ENCODE results near the gene ETV4. TPM values are rescaled to one million over a fixed set of nuclear protein-coding genes. Genes with fewer than 3 reads are reported as not detected.
A peak's percentile ranks its signal among the peaks of the same experiment; 100 is the strongest.

Gene ETV4
- total and polyA plus RNA-seq, 2 of the 13 experiments (the other 11 are each of a cell fraction or from before 2014, with no cell fraction given), result 128 to 330 TPM

GRCh38 chr17:43559161-43559816 is 13.1 kb upstream of the ETV4 start (continued):
- TF ChIP-seq ZHX1 (CRISPR knock-in tag; IDR thresholded peaks at IDR 0.05; ENCODE audit: low read depth), result no peak
- TF ChIP-seq SPEN (CRISPR knock-in tag; IDR thresholded peaks at IDR 0.05; ENCODE audit: low read depth), result 0 out of 2 replicates have a peak, but pooled peaks have one; percentile 14
- no peak for TF ChIP-seq ZNF773 (CRISPR knock-in tag; IDR thresholded peaks at IDR 0.05; ENCODE audit: borderline replicate concordance)
- no peak for TF ChIP-seq ZNF639 (CRISPR knock-in tag; conservative IDR thresholded peaks at IDR 0.05)
- TF ChIP-seq POLR2AphosphoS5 (IDR thresholded peaks at IDR 0.05; ENCODE audit: low read depth, low read length), result peak; percentile 29; the same call in 1 of the 2 replicates
- 0 out of 2 replicates have a peak, but pooled peaks have one; percentile 31 for TF ChIP-seq NFKB2 (CRISPR knock-in tag; IDR thresholded peaks at IDR 0.05; ENCODE audit: borderline replicate concordance)
- no peak for TF ChIP-seq RAD51 (IDR thresholded peaks at IDR 0.05; ENCODE audit: borderline replicate concordance)
- TF ChIP-seq LRRFIP1 (CRISPR knock-in tag; conservative IDR thresholded peaks at IDR 0.05), result no peak
- no peak for TF ChIP-seq MAFG (CRISPR knock-in tag; IDR thresholded peaks at IDR 0.05)
- peak; percentile 6; the same call in 1 of the 2 replicates for TF ChIP-seq ZBTB33 (CRISPR knock-in tag; IDR thresholded peaks at IDR 0.05)
- no peak; the same call in 1 of the 2 replicates for TF ChIP-seq CBX5 (CRISPR knock-in tag; IDR thresholded peaks at IDR 0.05; ENCODE audit: borderline replicate concordance)
- no peak for TF ChIP-seq RFXANK (CRISPR knock-in tag; IDR thresholded peaks at IDR 0.05)
- no peak for TF ChIP-seq ZNF619 (CRISPR knock-in tag; IDR thresholded peaks at IDR 0.05)
- no peak for TF ChIP-seq PRDM15 (CRISPR knock-in tag; IDR thresholded peaks at IDR 0.05)
- TF ChIP-seq TRIM22 (IDR thresholded peaks at IDR 0.05), result no peak
